ENCODE results near the gene RBM10. TPM values are rescaled to one million over a fixed set of nuclear protein-coding genes. Genes with fewer than 3 reads are reported as not detected.

RBM10 gene
- total RNA-seq, 1 experiment from 2014 or later = 69.5 TPM

Other genes starting within 250 kb of the RBM10 start
- gene JADE3, start 232.8 kb upstream of the RBM10 start, total RNA-seq (2022) = 7.8 and 9.4 TPM in 2 replicates
- gene RGN, start 66.8 kb upstream of the RBM10 start, total RNA-seq (2022) = not detected in 2 replicates
- 91.8 and 98.5 TPM in 2 replicates for gene NDUFB11, start 519 bp upstream of the RBM10 start, total RNA-seq (2022)
- gene UBA1, start 48.6 kb downstream of the RBM10 start, total RNA-seq (2022) = 248 and 293 TPM in 2 replicates
- gene CDK16, start 73.5 kb downstream of the RBM10 start, total RNA-seq (2022) = 138 and 189 TPM in 2 replicates
- 19.9 and 20.3 TPM in 2 replicates for gene USP11, start 87.8 kb downstream of the RBM10 start, total RNA-seq (2022)
- gene ZNF157, start 225.4 kb downstream of the RBM10 start, total RNA-seq (2022) = not detected in 2 replicates

Measured in MCF 10A (cell line).